Inflammatory macrophage (primary cell): ENCODE measurements around the gene COMT.
"Not testable (repeated sequence)": the region's sequence is repeated elsewhere in the genome, so short reads cannot be mapped to it uniquely, and the experiment has no call there.

Experiments used
- DNase-seq, 2 donors: peaks; one replicate each; pipeline ENCODE4 v3.0.0-alpha.2; 2020 to 2022
- total RNA-seq, 18 experiments: gene quantifications; one replicate each; lab custom pipeline; 2026; ENCODE audit warnings: mixed read lengths in 6 of 18, inconsistent platforms in 2 of 18; lab: John Stamatoyannopoulos, UW

Gene COMT
- 64.6 to 176 (median 112) reads per million in 18 experiments for total RNA-seq

DNA sequence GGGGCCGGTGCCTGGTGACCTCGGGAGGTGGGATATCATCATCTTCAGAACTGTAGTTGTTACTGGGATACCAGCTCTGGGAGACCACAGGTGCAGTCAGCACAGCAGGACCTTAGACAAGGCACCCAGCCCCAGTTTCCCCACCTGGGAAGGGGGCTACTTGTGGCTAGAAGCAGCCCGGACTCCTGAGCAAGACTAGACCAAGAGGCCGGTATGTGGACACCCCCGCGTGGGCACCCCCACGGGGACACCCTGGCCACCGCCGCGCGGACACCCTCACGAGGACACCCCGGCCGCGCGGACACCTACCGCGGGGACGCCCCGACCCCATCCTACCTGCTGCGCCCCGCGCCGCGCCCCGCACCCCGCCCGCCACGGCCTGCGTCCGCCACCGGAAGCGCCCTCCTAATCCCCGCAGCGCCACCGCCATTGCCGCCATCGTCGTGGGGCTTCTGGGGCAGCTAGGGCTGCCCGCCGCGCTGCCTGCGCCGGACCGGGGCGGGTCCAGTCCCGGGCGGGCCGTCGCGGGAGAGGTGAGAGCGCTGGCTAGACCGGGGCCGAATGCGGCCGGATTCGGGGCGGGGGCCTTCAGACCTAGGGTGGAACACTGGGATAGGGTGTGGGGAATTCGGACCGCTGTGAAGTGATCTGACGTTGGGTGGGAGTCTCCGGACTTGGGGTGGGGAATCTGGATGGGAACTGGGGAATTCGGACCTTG lies at the start of gene COMT, which contains the start of gene TXNRD2:
COMT (plus strand) TSS at position 408 of the 718 bp plus-strand sequence. CDS start 20,755 bp downstream, outside the sequence.
TXNRD2 (minus strand) TSS at position 454 of the 718 bp plus-strand sequence; CDS start at position 439, 15 bp downstream.
- DNase-seq: peak; percentile 59 to 71

DNA sequence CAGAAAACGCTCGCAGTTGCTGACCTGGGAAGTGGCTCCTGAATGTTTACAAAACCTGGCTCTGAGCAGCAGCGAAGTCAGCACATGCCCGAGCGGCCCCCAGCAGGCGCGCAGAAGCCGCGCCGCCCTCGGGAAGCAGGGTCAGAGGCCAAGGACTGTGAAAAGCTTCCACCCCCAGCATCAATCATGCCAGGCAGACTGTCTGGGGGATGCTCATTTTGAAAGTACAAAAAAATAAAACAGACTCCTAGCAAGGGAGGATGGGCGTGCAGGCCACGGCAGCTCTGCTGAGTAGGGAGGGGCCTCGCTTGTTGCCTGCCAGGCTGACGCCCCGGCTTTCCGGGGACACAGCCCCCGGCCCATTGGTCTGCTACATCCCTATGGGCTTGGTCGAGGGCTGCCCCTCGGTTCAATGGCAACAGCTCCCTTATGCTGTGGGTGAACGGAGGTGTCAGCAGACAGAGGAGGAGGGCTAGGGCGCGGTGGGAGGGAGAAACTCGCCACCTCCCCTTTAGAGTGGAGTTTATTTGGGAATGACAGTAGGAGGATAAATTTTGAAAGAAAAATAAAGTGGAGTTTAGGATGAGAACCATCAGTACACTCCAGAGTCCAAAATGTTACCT lies 49.2 kb upstream of the COMT start:
- DNase-seq: no peak

DNA sequence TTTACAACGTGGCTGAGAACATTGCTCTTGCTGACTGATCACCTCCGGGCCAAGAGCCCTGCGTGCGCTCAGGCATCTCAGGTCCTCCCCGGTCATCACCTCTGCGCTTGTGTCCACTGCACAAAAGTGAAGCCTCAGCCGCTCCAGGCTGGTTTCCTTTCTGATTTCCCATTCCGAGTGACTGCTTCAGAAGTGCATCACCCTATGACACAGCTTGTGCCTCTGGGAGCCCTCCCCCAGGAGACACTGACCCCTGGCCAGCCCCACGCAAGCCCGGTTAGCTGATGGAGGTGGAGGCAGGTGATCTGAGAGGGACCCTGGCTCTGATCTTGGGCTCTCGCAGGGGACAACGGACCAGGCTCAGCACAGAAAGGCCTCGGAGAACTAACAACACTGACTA lies 48.6 kb upstream of the COMT start:
- DNase-seq: no peak

DNA sequence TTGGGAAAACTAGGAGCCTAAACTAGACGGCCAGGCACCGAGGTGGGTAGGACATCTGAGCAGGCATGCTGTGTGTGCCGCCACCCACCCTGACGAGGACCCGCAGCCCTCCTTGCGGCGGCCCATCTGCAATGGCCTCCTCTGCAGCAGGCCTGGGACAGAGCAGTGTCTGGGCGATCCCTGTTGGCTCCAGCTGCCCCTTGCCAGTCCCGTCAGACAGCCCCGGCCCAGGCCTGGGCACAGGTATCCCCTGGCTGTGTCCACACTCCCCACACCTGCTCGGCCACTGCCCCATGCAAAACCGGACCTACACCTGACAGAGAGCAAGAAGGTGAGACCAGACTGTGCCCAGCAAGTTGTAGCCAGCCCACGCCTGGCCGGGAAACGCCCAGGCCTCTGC lies 48.2 kb upstream of the COMT start:
- no peak for DNase-seq

DNA sequence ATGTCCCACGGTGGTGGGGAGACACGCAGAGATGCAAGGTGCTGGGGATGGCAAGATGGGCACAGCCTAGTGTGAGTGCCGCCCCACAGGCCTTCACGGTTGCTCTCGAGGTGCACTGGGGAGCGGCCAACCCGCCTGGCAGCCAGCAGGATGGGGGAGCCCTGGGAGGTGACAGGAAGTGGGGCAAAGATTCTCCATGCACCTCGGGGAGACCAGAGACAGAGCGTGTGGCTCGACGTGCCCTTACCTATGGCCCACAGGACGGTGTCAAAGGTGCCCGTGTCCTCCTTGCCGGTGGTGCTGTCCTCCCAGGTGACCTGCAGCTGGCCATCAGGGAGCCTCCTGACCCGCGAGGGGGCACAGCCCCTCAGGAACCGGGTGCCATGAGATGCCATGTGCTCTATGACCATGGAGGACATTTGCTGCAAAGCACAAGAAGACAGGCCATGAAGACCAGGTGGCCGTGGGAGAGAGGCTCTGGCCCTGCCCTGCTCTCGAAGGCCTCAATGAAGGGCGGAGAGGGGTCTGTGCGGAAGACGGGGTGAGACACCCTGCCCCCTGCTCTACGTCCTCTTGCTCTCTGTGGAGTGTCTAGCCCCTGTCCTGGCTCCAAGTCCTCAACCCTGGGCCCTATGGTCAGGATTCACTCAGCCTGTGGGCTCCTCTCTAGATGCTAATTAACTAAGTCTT lies 46.3 kb upstream of the COMT start:
- no peak for DNase-seq

DNA sequence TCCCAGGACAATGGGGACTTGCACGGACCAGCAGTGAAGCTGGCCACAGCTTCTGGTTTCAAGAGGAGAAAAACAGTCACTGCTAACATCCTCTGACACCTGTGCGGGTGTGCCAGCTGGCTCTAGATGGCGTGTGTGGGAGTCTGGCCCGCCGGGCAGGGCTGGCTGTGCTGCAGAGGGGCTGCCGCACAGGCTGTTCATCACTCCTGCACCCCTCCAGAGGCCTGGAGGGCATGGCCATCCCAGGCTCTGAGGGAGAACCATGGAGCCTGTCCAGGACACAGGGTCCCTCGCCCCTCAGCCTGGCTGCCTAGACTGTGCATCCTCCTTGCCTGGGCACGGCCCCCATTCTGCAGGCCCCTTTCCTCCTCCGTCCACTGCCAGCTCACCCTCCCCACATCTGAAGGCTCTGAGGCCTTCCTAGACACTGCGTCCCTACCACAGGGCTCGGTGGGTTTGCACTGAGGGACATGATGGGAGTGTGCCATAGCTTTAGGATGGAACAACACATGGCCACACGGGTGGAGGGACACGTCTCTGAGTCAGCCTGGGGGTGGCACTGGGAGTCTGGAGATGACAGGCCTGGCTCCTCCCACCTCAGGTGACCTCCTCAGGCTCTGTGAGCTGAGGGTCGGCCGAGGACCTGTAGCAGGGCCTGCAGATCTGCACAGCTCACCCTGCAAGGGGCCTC lies 44.8 kb upstream of the COMT start:
- DNase-seq: no peak

DNA sequence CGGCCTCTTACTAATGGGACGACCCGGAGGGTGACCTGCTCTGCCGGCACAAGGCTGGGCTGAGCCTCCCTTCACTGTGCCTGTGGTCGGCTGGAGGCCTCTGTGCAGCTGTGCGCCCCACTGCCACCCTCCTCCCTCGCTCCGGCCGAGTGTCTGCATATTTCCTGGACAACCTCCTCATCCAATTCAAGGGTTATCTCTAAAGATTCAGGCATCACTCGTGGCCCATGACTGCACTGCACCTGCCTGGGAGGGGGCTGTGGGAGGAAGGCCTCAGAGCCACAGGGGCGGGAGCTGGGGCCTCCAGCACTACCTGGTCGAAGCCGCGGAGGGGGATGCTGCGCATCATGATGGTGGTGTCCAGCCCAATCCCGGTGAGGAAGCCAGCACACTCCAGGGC lies 43.8 kb upstream of the COMT start:
- no peak for DNase-seq

DNA sequence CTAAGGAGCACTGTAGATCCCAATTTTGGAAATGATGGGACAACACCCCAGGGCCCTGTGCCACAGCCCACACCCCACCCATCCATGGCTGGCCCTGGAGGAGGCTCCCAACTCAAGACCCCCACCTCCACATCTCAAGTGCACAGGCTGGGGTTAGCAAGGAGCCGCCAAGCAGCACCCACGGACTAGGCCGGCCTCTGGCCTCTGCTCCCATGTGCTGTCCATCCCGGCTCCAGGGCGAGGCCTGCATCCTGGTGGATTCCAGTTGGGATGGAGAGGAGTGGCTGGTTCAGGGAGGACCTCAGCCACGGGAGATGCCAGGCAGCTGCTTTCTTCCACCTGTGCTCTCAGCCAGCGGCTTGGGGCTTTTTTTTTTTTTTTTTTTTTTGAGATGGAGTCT lies 43.4 kb upstream of the COMT start:
- DNase-seq: no peak

DNA sequence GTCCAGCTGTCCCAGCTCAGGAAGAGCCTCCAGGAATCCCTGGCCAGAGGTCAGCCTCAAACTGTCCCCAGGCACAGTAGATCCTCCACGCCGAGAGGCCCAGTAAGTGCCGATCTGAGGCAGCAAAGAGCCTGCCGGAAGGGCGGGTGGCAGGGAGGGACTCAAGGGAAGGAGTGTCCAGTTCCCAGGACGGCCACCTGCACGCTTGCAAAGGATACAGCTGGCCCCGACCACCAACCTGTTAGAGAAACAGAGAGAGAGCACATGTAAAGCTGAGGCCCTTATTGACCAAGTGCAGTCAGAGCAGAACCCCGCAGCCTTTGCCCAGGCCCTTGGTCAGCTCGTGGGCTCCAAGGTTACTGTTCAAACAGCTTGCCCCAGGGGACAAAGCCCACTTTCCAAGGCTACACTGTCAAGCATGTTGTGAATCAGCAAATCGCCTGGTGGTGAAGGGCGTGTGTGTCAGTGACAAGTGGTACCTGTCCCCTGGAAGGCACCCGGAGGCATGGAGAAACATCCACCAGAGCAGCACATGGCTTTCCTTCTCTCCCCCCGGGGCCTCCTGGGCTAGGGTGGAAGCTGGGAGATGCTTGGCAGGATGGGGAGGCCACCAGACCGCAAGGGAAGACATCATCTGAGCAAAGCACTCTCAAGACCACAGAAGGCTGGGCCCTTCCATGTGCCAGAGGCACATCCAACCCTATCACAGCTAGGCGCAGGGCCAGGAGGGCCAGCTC lies 42.6 kb upstream of the COMT start:
- no peak for DNase-seq

DNA sequence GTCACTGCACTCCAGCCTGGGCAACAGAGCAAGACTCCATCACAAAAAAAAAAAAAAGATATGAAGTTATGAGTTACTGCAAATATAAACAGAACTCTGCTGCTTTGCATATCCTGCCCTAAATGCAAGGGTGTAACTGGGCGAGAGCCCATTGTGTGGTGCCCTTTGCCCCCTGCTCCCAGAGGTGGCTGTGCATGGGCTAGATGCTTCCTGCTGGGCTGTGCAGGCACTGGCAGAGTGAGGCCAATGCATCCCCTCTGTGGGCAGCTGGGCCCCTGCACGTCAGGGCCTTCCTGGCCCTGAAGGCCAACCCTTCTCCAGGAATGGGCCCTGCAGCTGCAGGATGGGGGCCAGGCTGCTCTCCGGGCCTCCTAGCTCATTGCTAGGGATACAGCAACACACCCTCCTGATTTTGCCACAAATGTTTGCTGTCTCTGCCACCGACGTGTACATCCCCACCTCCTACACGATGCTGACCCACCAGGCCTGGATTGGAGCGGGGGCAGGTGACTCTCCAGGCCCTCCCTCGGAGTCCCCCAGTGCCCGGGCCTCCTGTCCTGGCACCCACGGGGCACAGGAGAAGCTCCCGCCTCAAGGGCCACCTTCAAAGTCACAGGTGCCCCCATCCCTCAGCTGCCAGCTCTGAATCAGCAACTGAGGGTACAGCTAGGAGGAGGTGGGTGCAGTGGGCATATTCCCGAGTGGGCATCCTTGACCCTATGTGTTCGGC lies 40.7 kb upstream of the COMT start:
- no peak for DNase-seq

DNA sequence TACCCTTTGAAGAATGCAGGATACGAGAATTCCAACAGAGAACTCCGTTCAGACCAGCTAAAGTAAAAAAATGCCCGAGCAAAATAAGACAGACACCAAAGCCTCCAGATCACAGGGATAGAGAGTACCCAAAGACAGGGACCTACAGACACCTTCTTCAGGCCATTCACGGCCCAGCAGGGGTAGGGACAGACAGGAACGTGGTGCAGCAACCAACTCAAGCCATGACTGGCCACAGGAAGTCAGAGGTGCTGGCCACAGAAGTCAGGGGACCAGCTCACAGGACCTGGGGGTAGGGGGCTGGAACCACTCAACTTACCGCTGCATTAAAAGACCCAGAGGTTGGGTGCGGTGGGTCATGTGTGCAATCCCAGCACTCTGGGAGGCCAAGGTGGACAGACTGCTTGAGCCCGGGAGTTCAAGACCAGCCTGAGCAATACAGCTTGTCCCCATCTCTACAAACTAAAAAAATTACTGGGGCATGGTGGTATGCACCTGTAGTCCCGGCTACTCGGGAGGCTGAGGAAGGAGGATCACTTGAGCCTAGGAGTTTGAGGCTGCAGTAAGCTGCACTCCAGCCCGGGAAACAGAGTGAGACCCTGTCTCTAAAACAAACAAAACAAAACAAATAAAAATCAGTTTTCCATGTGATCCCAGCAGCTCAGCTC lies 39.9 kb upstream of the COMT start:
- no peak for DNase-seq

DNA sequence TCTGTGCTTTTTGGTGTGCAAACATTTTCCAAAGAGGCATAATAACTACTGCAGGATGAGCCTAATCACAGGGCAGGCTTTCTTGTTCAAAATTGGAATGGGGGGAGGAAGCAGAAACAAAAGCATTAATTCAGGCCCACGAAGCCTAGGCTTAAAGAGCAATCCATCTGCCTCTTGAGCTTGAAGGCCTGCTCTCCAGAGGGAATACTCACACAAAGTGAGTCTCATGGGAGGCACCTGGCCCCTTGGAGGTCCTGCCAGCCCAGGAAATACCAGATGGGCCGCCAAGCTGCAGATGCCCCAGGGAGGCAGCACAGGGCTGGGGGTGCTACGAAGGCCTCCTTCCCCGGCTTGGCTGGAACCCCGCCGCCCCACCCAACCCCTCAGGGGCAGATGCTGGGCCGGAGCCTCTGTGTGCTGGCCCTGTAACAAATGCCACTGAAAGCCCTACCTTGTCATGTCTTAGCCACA lies 39.3 kb upstream of the COMT start:
- no peak for DNase-seq

DNA sequence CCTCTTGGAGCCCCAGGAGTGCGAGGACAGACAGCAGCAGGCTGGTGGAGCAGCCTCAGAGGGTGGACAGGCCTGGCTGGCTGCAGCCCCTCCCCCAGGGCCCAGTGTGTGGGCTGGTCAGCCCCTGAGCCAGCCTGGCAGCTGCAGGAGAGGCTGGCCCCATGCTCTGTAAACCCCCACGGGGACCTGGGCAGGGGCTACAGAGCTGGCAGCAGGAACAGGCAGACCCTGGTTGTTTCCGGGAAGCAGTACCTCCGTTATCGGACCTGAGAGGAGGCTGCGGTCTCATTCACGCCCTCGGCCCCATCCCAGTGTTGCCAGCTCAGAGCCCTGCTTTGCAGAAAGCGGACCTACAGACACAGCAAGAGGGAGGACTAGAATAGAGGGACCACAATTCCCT lies 38.5 kb upstream of the COMT start:
- DNase-seq: no peak

DNA sequence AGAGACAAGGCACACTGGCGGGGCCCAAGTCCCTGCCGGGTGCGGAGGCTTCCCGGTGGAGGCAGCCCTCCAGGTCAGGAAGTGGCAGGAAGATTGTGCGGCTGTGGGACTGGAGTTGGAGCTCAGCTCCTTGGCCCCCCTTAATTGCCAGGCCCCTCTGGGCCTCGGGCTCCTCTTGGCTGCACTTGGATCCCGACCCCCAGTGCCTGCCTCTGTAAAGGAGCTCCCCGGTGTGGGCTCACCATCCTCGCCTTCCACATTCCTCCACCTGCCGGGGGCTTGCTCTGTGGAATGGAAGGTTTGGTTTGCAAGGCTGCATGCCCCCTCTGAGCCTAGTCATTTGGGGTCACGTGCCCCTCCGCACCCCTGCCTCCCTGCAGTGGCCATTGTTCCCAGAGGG lies 38.1 kb upstream of the COMT start:
- DNase-seq: no peak

DNA sequence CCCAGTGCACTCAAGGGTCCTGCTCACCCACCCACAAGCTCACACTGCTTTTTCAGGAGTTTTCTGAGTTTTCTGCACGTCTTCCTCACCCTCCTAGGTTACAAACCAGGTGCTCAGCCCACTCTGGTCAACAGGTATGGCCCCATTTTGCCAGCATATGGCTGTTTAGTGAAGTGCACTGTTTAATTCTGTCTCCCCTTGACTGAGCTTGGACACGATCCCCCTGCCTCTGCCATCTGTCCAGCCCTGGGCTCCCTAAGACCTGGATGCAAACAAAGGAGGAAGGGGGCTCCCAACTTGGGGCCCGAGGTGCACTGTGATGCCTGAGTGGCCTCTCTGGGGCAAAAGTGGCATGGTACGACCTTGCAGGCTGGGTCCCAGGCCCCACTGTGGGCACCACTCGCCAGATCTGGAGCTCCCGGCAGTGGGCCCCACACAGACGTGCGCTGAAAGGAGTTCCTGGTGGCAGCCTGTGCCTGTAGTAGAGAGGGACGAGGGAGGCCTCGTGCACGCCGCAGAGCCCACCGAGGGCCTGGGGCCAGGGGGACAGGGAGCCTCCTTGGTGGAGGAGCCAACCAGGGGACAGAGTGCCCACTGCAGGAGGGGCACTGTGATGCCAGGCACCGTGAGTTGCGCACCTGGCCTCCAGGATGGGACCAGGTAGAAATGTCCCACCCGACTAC lies 37.3 kb upstream of the COMT start:
- DNase-seq: no peak

DNA sequence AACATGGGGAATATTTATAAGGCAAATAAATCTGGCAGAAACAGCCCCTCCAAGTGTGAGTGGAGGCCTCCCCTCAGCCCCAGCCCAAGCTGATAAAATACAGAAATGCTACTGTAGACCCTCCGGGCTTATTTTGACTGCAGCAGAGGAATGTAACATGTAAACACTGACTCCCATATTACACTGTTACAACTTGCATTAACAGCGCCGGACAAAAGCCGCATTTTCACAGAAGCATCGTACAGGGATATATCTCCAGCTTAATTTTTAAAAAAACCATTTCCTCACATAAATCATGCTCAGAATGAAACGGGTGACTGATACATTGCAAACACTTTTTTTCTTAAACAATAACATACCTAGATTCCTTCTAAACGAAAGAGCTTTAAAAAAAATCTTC lies 36.6 kb upstream of the COMT start:
- DNase-seq: no peak

DNA sequence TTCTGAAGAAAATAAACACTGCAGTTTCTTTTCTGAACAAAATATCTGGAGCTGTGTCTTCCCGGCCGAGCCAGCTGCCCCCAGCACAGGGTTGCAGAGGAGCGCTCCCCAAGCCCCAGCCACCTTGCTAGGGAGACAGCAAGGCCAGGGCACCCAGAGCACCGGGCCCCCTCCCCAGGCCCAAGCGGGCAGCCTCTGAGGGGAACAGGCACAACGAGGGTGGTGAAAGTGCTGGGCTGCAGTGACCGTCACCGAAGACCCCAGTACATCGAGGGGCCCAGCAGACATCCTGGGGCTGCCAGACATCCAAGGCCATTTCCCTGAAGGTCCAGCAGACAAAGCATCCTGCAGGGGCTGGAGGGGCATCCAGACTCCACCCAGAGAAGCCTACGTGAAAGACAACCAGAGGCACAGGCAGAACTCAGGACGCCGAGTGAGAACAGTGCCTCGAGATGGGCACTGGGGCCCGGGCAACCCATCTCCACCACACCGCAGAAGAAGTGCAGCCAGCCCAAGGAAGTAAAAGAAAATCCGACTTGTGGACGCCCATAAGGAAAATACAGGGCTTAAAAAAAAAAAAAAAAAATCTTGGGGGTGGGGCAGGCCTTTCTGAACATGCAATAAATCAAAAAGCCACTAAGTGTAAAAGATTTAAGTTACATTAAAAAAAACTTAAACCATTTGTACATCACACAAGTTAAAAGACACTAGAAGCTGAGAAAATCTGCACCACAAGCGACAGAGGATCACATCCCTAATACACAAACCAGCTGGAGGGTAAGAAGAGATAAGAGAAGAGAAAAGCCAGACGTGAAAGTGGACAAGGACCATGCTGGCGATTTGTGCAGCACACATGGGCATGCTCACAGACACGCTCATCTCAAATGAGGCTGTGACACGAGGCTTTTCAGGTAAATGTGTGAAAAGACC lies 36.0 kb upstream of the COMT start:
- no peak for DNase-seq

DNA sequence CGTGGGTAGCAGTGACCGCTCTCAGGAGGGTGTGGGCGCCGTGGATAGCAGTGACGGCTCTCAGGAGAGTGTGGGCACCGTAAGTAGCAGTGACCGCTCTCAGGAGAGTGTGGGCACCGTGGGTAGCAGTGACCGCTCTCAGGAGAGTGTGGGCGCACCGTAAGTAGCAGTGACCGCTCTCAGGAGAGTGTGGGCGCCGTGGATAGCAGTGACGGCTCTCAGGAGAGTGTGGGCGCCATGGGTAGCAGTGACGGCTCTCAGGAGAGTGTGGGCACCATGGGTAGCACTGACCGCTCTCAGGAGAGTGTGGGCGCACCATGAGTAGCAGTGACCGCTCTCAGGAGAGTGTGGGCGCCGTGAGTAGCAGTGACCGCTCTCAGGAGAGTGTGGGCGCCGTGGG lies 34.7 kb upstream of the COMT start:
- not testable (repeated sequence) for DNase-seq

DNA sequence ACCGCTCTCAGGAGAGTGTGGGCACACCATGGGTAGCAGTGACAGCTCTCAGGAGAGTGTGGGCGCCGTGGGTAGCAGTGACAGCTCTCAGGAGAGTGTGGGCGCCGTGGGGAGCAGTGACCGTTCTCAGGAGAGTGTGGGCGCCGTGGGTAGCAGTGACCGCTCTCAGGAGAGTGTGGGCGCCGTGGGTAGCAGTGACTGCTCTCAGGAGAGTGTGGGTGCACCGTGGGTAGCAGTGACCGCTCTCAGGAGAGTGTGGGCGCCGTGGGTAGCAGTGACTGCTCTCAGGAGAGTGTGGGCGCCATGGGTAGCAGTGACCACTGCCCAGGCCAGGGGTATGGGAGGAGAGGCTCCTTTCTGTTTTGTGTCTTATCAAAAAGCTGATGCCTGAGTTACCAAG lies 33.7 kb upstream of the COMT start:
- not testable (repeated sequence) for DNase-seq
